ENCODE results near the gene SLC25A29.

- no peak for TF ChIP-seq RBAK (CRISPR knock-in tag; IDR thresholded peaks at IDR 0.05)
- no peak for TF ChIP-seq REST (IDR thresholded peaks at IDR 0.05; ENCODE audit: borderline replicate concordance in 1 of 2, low read depth in 1 of 2, low read length in 2 of 2)
- no peak for TF ChIP-seq ETV6 (CRISPR knock-in tag; conservative IDR thresholded peaks at IDR 0.05)
- TF ChIP-seq ZNF619 (CRISPR knock-in tag; IDR thresholded peaks at IDR 0.05), result no peak
- no peak for TF ChIP-seq ARID3A (IDR thresholded peaks at IDR 0.05; ENCODE audit: low read depth, low read length)
- TF ChIP-seq ZBTB33 (CRISPR knock-in tag; IDR thresholded peaks at IDR 0.05), result no peak
- no peak for TF ChIP-seq IRF9 (CRISPR knock-in tag; IDR thresholded peaks at IDR 0.05; ENCODE audit: borderline replicate concordance)
- TF ChIP-seq ZNF33B (CRISPR knock-in tag; IDR thresholded peaks at IDR 0.05), result no peak
- TF ChIP-seq KLF16 (CRISPR knock-in tag; IDR thresholded peaks at IDR 0.05), result no peak
- TF ChIP-seq CSRNP1 (CRISPR knock-in tag; IDR thresholded peaks at IDR 0.05), result no peak
- no peak for TF ChIP-seq CTCF (CRISPR knock-in tag; IDR thresholded peaks at IDR 0.05)
- TF ChIP-seq ZBTB1 (CRISPR knock-in tag; IDR thresholded peaks at IDR 0.05; ENCODE audit: borderline replicate concordance), result no peak
- TF ChIP-seq E2F1 (CRISPR knock-in tag; IDR thresholded peaks at IDR 0.05), result no peak
Observed at GRCh38 chr14:100292776-100293461, 13.3 kb downstream of the SLC25A29 start.
